Endothelial cell (in vitro differentiated cells): ENCODE measurements around the gene RAB22A. TPM values are rescaled to one million over a fixed set of nuclear protein-coding genes. Genes with fewer than 3 reads are reported as not detected.

ENCODE experiments used
- DNase-seq: peaks from one replicate; pipeline ENCODE4 v3.0.0; 2021; ENCODE audit warnings: low spot score
- H3K27ac Mint-ChIP-seq: one replicate; pipeline ENCODE4 v1.8.0; 2021; ENCODE audit warnings: mixed read lengths, inconsistent platforms; ENCODE audit not compliant: unreplicated experiment
- H3K27me3 Mint-ChIP-seq: one replicate; pipeline ENCODE4 v1.8.0; 2021; ENCODE audit warnings: mild to moderate bottlenecking, moderate library complexity, mixed read lengths, inconsistent platforms; ENCODE audit not compliant: unreplicated experiment
- H3K36me3 Mint-ChIP-seq: one replicate; pipeline ENCODE4 v1.8.0; 2021; ENCODE audit warnings: mild to moderate bottlenecking, low read depth, mixed read lengths, inconsistent platforms; ENCODE audit not compliant: unreplicated experiment
- H3K4me1 Mint-ChIP-seq: one replicate; pipeline ENCODE4 v1.8.0; 2021; ENCODE audit warnings: mild to moderate bottlenecking, mixed read lengths, inconsistent platforms; ENCODE audit not compliant: unreplicated experiment
- H3K4me3 Mint-ChIP-seq: one replicate; pipeline ENCODE4 v1.8.0; 2021; ENCODE audit warnings: mild to moderate bottlenecking, mixed read lengths, inconsistent platforms; ENCODE audit not compliant: unreplicated experiment
- H3K9me3 Mint-ChIP-seq: one replicate; pipeline ENCODE4 v1.8.0; 2021; ENCODE audit warnings: mixed read lengths, inconsistent platforms; ENCODE audit not compliant: unreplicated experiment
- CTCF ChIP-seq: fragments of 200-600 bp; sonication (generic); IDR thresholded peaks from one replicate; pipeline ENCODE4 v1.5.0; 2021; ENCODE audit warnings: antibody characterized with exemption; ENCODE audit not compliant: unreplicated experiment
- total RNA-seq: library from RNA; stranded (reverse); fragmentation: NEBNext Ultra II Directional; extraction: Animal tissue kit (Norgen Biotek cat#: 25700); gene quantifications from one replicate; pipeline ENCODE4 v1.2.1, GENCODE V29; 2021; ENCODE audit not compliant: unreplicated experiment

Gene RAB22A
- total RNA-seq, 1 donor from 2014 or later: 14.2 TPM

- H3K9me3 Mint-ChIP-seq: no peaks in the 10 kb centered on the region
- TF ChIP-seq CTCF: no peak
- peaks cover 2% of the 10 kb centered on the region for H3K27me3 Mint-ChIP-seq
- no peak for DNase-seq
- H3K27ac Mint-ChIP-seq: no peak overlapping the region
- peaks cover 24% of the 10 kb centered on the region for H3K4me1 Mint-ChIP-seq
- peaks cover 12% of the 10 kb centered on the region for H3K36me3 Mint-ChIP-seq
- no peak overlapping the region for H3K4me3 Mint-ChIP-seq
Measured at GRCh38 chr20:58297394-58297793, 12.1 kb upstream of the RAB22A start.

GRCh38 chr20:58300321-58300720 is 9.2 kb upstream of the RAB22A start:
- Mint-ChIP-seq H3K4me3 (no peak overlapping the region), H3K36me3 (peaks cover 24% of the 10 kb centered on the region), H3K9me3 (no peaks in the 10 kb centered on the region), H3K27me3 (peaks cover 2% of the 10 kb centered on the region), H3K27ac (no peak overlapping the region), H3K4me1 (peaks cover 36% of the 10 kb centered on the region)
- DNase-seq: no peak
- no peak for TF ChIP-seq CTCF

GRCh38 chr20:58303547-58303946 is 6.0 kb upstream of the RAB22A start:
- peak overlapping the region; percentile 95 for H3K27ac Mint-ChIP-seq
- DNase-seq: no peak
- no peaks in the 10 kb centered on the region for H3K9me3 Mint-ChIP-seq
- H3K4me3 Mint-ChIP-seq: no peak overlapping the region
- H3K27me3 Mint-ChIP-seq: peaks cover 5% of the 10 kb centered on the region
- H3K36me3 Mint-ChIP-seq: peaks cover 24% of the 10 kb centered on the region
- H3K4me1 Mint-ChIP-seq: peaks cover 48% of the 10 kb centered on the region
- TF ChIP-seq CTCF: no peak

- H3K27ac Mint-ChIP-seq: no peak overlapping the region
- H3K4me3 Mint-ChIP-seq: no peak overlapping the region
- H3K4me1 Mint-ChIP-seq: peaks cover 50% of the 10 kb centered on the region
- no peaks in the 10 kb centered on the region for H3K9me3 Mint-ChIP-seq
- peaks cover 24% of the 10 kb centered on the region for H3K36me3 Mint-ChIP-seq
- peaks cover 7% of the 10 kb centered on the region for H3K27me3 Mint-ChIP-seq
- TF ChIP-seq CTCF: no peak
- no peak for DNase-seq
Measured at GRCh38 chr20:58305061-58305460, 4.5 kb upstream of the RAB22A start.

GRCh38 chr20:58306421-58307261 is 2.9 kb upstream of the RAB22A start:
- no peaks in the 10 kb centered on the region for H3K9me3 Mint-ChIP-seq
- DNase-seq: no peak
- no peak overlapping the region for H3K27ac Mint-ChIP-seq
- H3K4me1 Mint-ChIP-seq: peaks cover 57% of the 10 kb centered on the region
- peaks cover 7% of the 10 kb centered on the region for H3K27me3 Mint-ChIP-seq
- peaks cover 14% of the 10 kb centered on the region for H3K36me3 Mint-ChIP-seq
- H3K4me3 Mint-ChIP-seq: no peak overlapping the region
- TF ChIP-seq CTCF: no peak
